Activated gamma-delta T cell treated with Interleukin-2 at 50 U/mL for 16 hours (primary cell): ENCODE results near the gene CBARP.

Experiments
- DNase-seq: peaks from one replicate; pipeline ENCODE4 v3.0.0-alpha.2; 2020

CBARP gene

GRCh38 chr19:1274852-1275259 is 37.1 kb upstream of the CBARP start:
- DNase-seq = no peak

GRCh38 chr19:1274081-1274851 is 36.5 kb upstream of the CBARP start:
- DNase-seq = no peak

GRCh38 chr19:1273263-1274041 is 35.6 kb upstream of the CBARP start:
- no peak for DNase-seq

- no peak for DNase-seq
Measured at GRCh38 chr19:1272423-1273262, 34.8 kb upstream of the CBARP start.

- no peak for DNase-seq
Measured at GRCh38 chr19:1271528-1272422, 34.0 kb upstream of the CBARP start.

- DNase-seq = no peak
Measured at GRCh38 chr19:1270854-1271527, 33.2 kb upstream of the CBARP start.

- no peak for DNase-seq
Measured at GRCh38 chr19:1270213-1270853, 32.5 kb upstream of the CBARP start.

GRCh38 chr19:1269478-1270212 is 31.8 kb upstream of the CBARP start:
- peak; percentile 85 for DNase-seq

- DNase-seq = peak; percentile 100
Measured at GRCh38 chr19:1269065-1269477, 31.3 kb upstream of the CBARP start, which contains the start of gene CIRBP. CIRBP (plus strand) TSS chr19:1269332; CDS start chr19:1270934, 1,602 bp downstream.

GRCh38 chr19:1268226-1269064 is 30.6 kb upstream of the CBARP start:
- DNase-seq = no peak

- no peak for DNase-seq
Measured at GRCh38 chr19:1267477-1268225, 29.8 kb upstream of the CBARP start.

- DNase-seq = peak; percentile 73
Measured at GRCh38 chr19:1266916-1267476, 29.2 kb upstream of the CBARP start.

GRCh38 chr19:1266129-1266915 is 28.5 kb upstream of the CBARP start:
- peak; percentile 83 for DNase-seq

GRCh38 chr19:1265615-1266128 is 27.9 kb upstream of the CBARP start:
- DNase-seq = peak; percentile 65

- DNase-seq = no peak
Measured at GRCh38 chr19:1264801-1265614, 27.2 kb upstream of the CBARP start.

GRCh38 chr19:1263188-1263587 is 25.4 kb upstream of the CBARP start:
- DNase-seq = no peak
